Coronary artery (tissue), 2 donors: Measurements from ENCODE around the gene VAV1.
A peak's percentile ranks its signal among the peaks of the same experiment; 100 is the strongest.

Experiments
- DNase-seq: peaks from one replicate; pipeline ENCODE4 v3.0.0-alpha.2; 2017; ENCODE audit warnings: low spot score
- H3K27ac ChIP-seq, 2 donors: fragments of 200-600 bp; sonication (generic); one replicate each; pipeline ENCODE4 v1.5.1; 2016 to 2019
- H3K4me3 ChIP-seq: fragments of 200-600 bp; sonication (generic); 2 replicates; pipeline ENCODE4 v1.5.1; 2016; ENCODE audit warnings: mild to moderate bottlenecking, moderate library complexity
- CTCF ChIP-seq: fragments of 200-600 bp; sonication (generic); IDR thresholded peaks from one replicate; pipeline ENCODE4 v1.5.1; 2019; ENCODE audit warnings: antibody characterized with exemption

VAV1 gene

DNA sequence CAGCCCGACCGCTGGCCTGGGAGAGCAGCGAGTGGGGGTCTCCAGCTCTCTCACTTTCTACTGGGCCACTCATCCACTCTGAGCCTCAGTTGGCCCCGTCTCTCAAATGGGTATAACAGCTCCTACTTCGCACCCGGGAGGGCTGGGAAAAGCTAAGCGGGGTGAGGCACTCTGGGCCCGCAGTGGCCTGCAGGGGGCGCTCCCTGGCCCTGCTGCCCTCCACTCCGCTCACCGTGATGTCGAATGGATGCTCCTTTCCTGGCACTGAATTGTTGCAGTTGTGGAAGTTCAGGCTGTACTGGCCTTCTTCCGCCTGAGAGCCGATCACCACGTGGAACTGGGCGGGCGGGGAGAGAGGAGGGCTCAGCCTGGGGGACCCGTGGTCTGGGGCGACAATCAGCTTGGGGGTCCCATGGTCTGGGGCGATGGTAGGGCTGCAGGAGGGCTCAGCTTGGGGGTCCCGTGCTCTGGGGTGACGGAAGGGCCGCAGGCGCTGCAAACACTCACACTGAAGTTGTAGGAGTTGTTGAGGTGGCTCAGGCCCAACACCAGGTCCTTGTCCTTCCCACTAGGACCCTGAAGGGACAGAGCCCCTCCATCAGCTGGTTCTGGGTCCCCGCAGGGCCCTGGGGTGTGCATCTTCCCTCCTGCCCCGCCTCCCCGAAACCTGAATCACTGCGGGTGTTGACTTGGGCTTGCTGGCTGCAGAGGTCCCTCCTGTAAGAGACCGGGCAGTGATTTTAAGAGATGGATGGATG lies 39.0 kb upstream of the VAV1 start:
- H3K27ac ChIP-seq = no peak overlapping the region
- no peak for TF ChIP-seq CTCF
- no peak for DNase-seq
- H3K4me3 ChIP-seq = no peak overlapping the region

DNA sequence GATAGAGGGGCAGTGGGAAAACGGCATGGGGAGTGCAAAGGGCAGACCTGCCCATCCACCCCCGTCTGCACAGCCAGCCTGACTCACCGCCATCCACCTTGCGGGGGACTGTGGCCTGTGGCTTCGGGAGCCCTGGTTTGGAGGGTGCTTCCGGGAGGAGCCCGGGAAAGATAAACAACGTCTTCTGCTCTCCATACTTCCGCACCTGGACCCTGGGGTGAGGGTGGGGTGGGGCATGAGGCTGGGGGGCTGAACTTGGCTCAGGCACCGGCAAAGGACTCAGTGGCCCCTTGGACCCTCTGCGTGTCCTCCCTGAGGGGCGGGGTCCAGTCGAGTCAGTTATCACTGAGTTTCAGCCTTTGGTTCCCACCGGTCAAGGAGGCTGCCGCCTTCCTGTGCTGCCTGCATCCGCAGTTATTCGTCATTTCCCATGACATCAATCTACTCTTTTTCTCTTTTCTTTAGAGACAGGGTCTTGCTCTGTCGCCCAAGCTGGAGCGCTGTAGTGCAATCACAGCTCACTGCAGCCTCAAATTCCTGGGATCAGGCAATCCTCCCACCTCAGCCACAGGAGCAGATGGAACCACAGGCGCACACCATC lies 38.3 kb upstream of the VAV1 start:
- Histone ChIP-seq H3K4me3 (no peak overlapping the region), H3K27ac (no peak overlapping the region)
- no peak for TF ChIP-seq CTCF
- no peak for DNase-seq

- Histone ChIP-seq H3K4me3 (no peak overlapping the region), H3K27ac (peak overlapping the region in 1 of 2 donors; percentile 99)
- no peak for DNase-seq
- TF ChIP-seq CTCF = no peak
Observed at GRCh38 chr19:6735181-6735911, 37.2 kb upstream of the VAV1 start.

- peak overlapping the region; percentile 97 to 99 for H3K27ac ChIP-seq
- peak overlapping the region; percentile 96 for H3K4me3 ChIP-seq
- peak; percentile 89 for DNase-seq
- TF ChIP-seq CTCF = no peak
Observed at GRCh38 chr19:6736169-6736916, 36.2 kb upstream of the VAV1 start.

DNA sequence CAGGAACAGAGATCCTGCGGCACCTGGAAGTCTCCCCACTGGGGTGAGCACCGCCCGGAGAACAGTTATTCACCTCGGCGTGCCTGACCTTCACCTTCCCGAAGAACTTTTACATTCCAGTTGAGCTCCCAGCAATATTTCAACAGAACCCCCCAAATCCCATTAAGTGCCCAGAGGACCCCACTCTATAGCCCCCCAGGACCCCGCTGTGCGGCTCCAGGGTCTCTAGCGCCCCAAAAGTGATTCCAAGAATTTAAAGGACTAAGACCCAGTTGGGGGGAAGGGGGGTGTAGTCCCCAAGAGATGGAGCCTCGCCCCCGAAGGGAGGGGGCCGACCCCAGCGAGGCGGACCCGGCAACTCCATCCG lies 35.6 kb upstream of the VAV1 start:
- TF ChIP-seq CTCF = no peak
- no peak for DNase-seq
- H3K4me3 ChIP-seq = peak overlapping the region; percentile 96
- H3K27ac ChIP-seq = peak overlapping the region; percentile 97 to 99

DNA sequence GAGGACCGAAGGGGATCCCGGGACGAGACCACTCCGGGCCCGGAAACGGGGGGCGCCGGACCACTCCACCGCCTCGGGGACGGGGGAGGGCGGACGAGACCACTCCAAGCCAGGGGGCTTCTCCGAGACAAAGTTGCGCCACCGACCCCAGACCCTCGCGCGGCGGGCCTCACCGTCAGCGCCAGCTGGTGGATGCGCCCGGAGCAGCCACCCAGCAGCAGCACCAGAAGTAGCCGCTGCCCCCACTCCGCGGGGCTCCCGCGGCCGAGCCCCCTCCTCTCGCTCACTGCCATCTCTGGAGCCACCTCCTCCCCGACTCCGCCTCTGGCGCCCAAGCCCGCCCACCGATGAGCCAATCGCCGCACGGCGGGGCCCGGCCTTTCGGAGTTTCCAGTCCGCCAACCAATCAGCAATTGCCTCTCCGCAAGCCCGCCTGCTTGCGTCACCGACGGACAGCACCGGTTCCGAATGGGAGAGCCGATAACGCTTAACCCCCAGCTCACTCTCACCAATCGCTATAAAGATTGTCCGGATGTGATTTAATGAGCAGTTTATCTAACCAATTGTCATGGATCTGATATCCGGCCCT lies 35.1 kb upstream of the VAV1 start, which contains the start of gene GPR108:
TSS of gene GPR108 (minus strand) at position 297 of the 589 bp plus-strand sequence. CDS start at position 293, 4 bp downstream.
- DNase-seq = peak; percentile 100
- TF ChIP-seq CTCF = no peak
- peak within 1 kb of the TSS; percentile 96 for H3K4me3 ChIP-seq
- peak within 1 kb of the TSS; percentile 97 to 99 for H3K27ac ChIP-seq
